ENCODE data around the gene REXO4.

The REXO4 gene

GRCh38 chr9:133449760-133450159 lies 31.9 kb upstream of the REXO4 start:
- DNase-seq, result no peak

- DNase-seq, result no peak
These were observed 30.7 kb upstream of the REXO4 start for GRCh38 chr9:133448487-133448972.

- DNase-seq, result no peak
These were observed 27.6 kb upstream of the REXO4 start for GRCh38 chr9:133445293-133445969.

- DNase-seq, result no peak
These were observed 26.2 kb upstream of the REXO4 start for GRCh38 chr9:133443982-133444381.

GRCh38 chr9:133443248-133443647 lies 25.4 kb upstream of the REXO4 start:
- no peak for DNase-seq

GRCh38 chr9:133441571-133441970 lies 23.8 kb upstream of the REXO4 start:
- no peak for DNase-seq

GRCh38 chr9:133440874-133441273 lies 23.1 kb upstream of the REXO4 start:
- DNase-seq, result no peak

- DNase-seq, result no peak
These were observed 21.5 kb upstream of the REXO4 start for GRCh38 chr9:133439337-133439736.

GRCh38 chr9:133437753-133438531 lies 20.1 kb upstream of the REXO4 start:
- no peak for DNase-seq

- no peak for DNase-seq
These were observed 18.9 kb upstream of the REXO4 start for GRCh38 chr9:133436681-133437080.

GRCh38 chr9:133433351-133433843 lies 15.6 kb upstream of the REXO4 start:
- no peak for DNase-seq

GRCh38 chr9:133430244-133430643 lies 12.4 kb upstream of the REXO4 start:
- DNase-seq, result no peak

GRCh38 chr9:133429641-133430161 lies 11.9 kb upstream of the REXO4 start:
- no peak for DNase-seq

GRCh38 chr9:133429214-133429613 lies 11.4 kb upstream of the REXO4 start:
- DNase-seq, result no peak

- no peak for DNase-seq
These were observed 10.8 kb upstream of the REXO4 start for GRCh38 chr9:133428617-133429101.

GRCh38 chr9:133427658-133428348 lies 10.0 kb upstream of the REXO4 start:
- no peak for DNase-seq

- DNase-seq, result no peak
These were observed 8.2 kb upstream of the REXO4 start for GRCh38 chr9:133426011-133426410.

GRCh38 chr9:133425049-133425632 lies 7.3 kb upstream of the REXO4 start:
- no peak for DNase-seq

- no peak for DNase-seq
These were observed 6.4 kb upstream of the REXO4 start for GRCh38 chr9:133424187-133424586.

GRCh38 chr9:133423216-133423615 lies 5.4 kb upstream of the REXO4 start:
- no peak for DNase-seq

- no peak for DNase-seq
These were observed 4.1 kb upstream of the REXO4 start, which contains the start of gene ADAMTS13 for GRCh38 chr9:133421615-133422542. TSS of gene ADAMTS13 (plus strand) at chr9:133422367. CDS start at chr9:133422444, 77 bp downstream.
